Peyer's patch (tissue), 4 donors: ENCODE data around the gene RARG. TPM values are rescaled to one million over a fixed set of nuclear protein-coding genes. Genes with fewer than 3 reads are reported as not detected.
"Not testable (repeated sequence)": the region's sequence is repeated elsewhere in the genome, so short reads cannot be mapped to it uniquely, and the experiment has no call there.

Experiments used
- DNase-seq, 3 donors: peaks; one replicate each; pipeline ENCODE4 v3.0.0-alpha.2; 2017 to 2019
- H3K27ac ChIP-seq, 4 donors: fragments of 200-600 bp; sonication (generic); one replicate each; pipeline ENCODE4 v1.5.1; 2016 to 2019
- H3K27me3 ChIP-seq, 2 donors: fragments of 200-600 bp; sonication (generic); one replicate each; pipeline ENCODE4 v1.5.1; 2019
- H3K36me3 ChIP-seq, 3 donors: fragments of 200-600 bp; sonication (generic); one replicate each; pipeline ENCODE4 v1.5.1; 2016 to 2019
- H3K4me1 ChIP-seq, 4 donors: fragments of 200-600 bp; sonication (generic); one replicate each; pipeline ENCODE4 v1.5.1; 2016 to 2019
- H3K4me3 ChIP-seq, 4 donors: fragments of 200-600 bp; sonication (generic); 1 replicate in 3 of 4; 2 replicates in 1 of 4; pipeline ENCODE4 v1.5.1; 2016 to 2019; ENCODE audit warnings: mild to moderate bottlenecking in 1 of 4
- H3K9me3 ChIP-seq, 4 donors: fragments of 200-600 bp; sonication (generic); one replicate each; pipeline ENCODE4 v1.5.1; 2016 to 2019; ENCODE audit warnings: mild to moderate bottlenecking in 1 of 4
- CTCF ChIP-seq, 6 experiments: fragments of 450-650 bp in 4 of 6; fragments of 200-600 bp in 2 of 6; sonication (generic) in 1 of 6; IDR thresholded peaks; one replicate each; pipeline ENCODE4 v1.5.1; 2017 to 2019; ENCODE audit warnings: antibody characterized with exemption in 6 of 6, mild to moderate bottlenecking in 3 of 6, moderate library complexity in 1 of 6
- POLR2A ChIP-seq, 2 donors: fragments of 450-650 bp; IDR thresholded peaks; one replicate each; pipeline ENCODE4 v1.5.1; 2017; ENCODE audit warnings: antibody characterized with exemption in 2 of 2, mild to moderate bottlenecking in 2 of 2, moderate library complexity in 2 of 2
- total RNA-seq, 4 donors: library from RNA; depleted of rRNA; stranded (reverse); fragments of >200 nt; gene quantifications; one replicate each; pipeline ENCODE4 v1.1.0, GENCODE V29; 2016

Gene RARG
- total RNA-seq, 4 donors from 2014 or later: 1.9 to 10.7 (median 5.7) TPM

GRCh38 chr12:53170215-53170614, 61.8 kb downstream of the RARG start:
- H3K36me3 ChIP-seq: peaks cover 0 to 18% (median 0%) of the 10 kb centered on the region in 3 donors
- DNase-seq: no peak
- TF ChIP-seq CTCF (IDR thresholded peaks at IDR 0.05) (no peak), POLR2A (IDR thresholded peaks at IDR 0.05) (no peak)

GRCh38 chr12:53169644-53170043, 62.4 kb downstream of the RARG start:
- no peak for DNase-seq
- TF ChIP-seq POLR2A (IDR thresholded peaks at IDR 0.05) (no peak), CTCF (IDR thresholded peaks at IDR 0.05) (no peak)
- Histone ChIP-seq H3K27ac (no peak overlapping the region), H3K36me3 (peaks cover 0 to 18% (median 0%) of the 10 kb centered on the region in 3 donors), H3K4me1 (peaks cover 0 to 2% (median 0%) of the 10 kb centered on the region in 4 donors), H3K27me3 (no peaks in the 10 kb centered on the region), H3K9me3 (no peaks in the 10 kb centered on the region), H3K4me3 (no peak overlapping the region)

More at GRCh38 chr12:53170215-53170614, 61.8 kb downstream of the RARG start:
- Histone ChIP-seq H3K9me3 (no peaks in the 10 kb centered on the region), H3K4me3 (no peak overlapping the region), H3K27me3 (no peaks in the 10 kb centered on the region), H3K4me1 (peaks cover 0 to 6% (median 0%) of the 10 kb centered on the region in 4 donors), H3K27ac (no peak overlapping the region)

GRCh38 chr12:53166837-53167236, 65.2 kb downstream of the RARG start:
- TF ChIP-seq CTCF (IDR thresholded peaks at IDR 0.05) (no peak), POLR2A (IDR thresholded peaks at IDR 0.05) (no peak)
- H3K36me3 ChIP-seq: peaks cover 0 to 13% (median 0%) of the 10 kb centered on the region in 3 donors
- H3K27me3 ChIP-seq: no peaks in the 10 kb centered on the region
- no peak overlapping the region for H3K4me3 ChIP-seq
- DNase-seq: no peak
- H3K9me3 ChIP-seq: no peaks in the 10 kb centered on the region
- no peak overlapping the region for H3K27ac ChIP-seq
- H3K4me1 ChIP-seq: no peaks in the 10 kb centered on the region

- H3K9me3 ChIP-seq, H3K27me3 ChIP-seq, H3K27ac ChIP-seq, H3K4me3 ChIP-seq, H3K4me1 ChIP-seq, DNase-seq: not testable (repeated sequence)
- peaks cover 0 to 12% (median 0%) of the 10 kb centered on the region in 3 donors for H3K36me3 ChIP-seq
These were observed 69.0 kb downstream of the RARG start for GRCh38 chr12:53163008-53163407.

- no peak for TF ChIP-seq CTCF (IDR thresholded peaks at IDR 0.05)
- TF ChIP-seq POLR2A (IDR thresholded peaks at IDR 0.05): no peak
- Histone ChIP-seq H3K27me3 (no peaks in the 10 kb centered on the region), H3K36me3 (peaks cover 0 to 7% (median 0%) of the 10 kb centered on the region in 3 donors), H3K27ac (no peak overlapping the region), H3K4me3 (no peak overlapping the region), H3K4me1 (no peaks in the 10 kb centered on the region), H3K9me3 (no peaks in the 10 kb centered on the region)
- no peak for DNase-seq
These were observed 70.7 kb downstream of the RARG start for GRCh38 chr12:53161119-53161911.

- TF ChIP-seq POLR2A (IDR thresholded peaks at IDR 0.05) (no peak), CTCF (IDR thresholded peaks at IDR 0.05) (no peak)
These were observed 71.3 kb downstream of the RARG start for GRCh38 chr12:53160673-53161072.

More at GRCh38 chr12:53160673-53161072, 71.3 kb downstream of the RARG start:
- no peak overlapping the region for H3K27ac ChIP-seq
- no peak overlapping the region for H3K4me3 ChIP-seq
- H3K27me3 ChIP-seq: no peaks in the 10 kb centered on the region
- no peaks in the 10 kb centered on the region for H3K9me3 ChIP-seq
- H3K4me1 ChIP-seq: no peaks in the 10 kb centered on the region
- no peak for DNase-seq
- H3K36me3 ChIP-seq: peaks cover 0 to 7% (median 0%) of the 10 kb centered on the region in 3 donors
